Tibial nerve (tissue), 4 donors: ENCODE data around the gene HEXIM2.

Experiments
- CTCF ChIP-seq, 5 experiments: fragments of 200-600 bp in 3 of 5; fragments of 450-650 bp in 2 of 5; sonication (generic) in 3 of 5; IDR thresholded peaks; one replicate each; pipeline ENCODE4 v1.5.1; 2016 to 2019; ENCODE audit warnings: antibody characterized with exemption in 5 of 5, mild to moderate bottlenecking in 3 of 5, moderate library complexity in 2 of 5
- EP300 ChIP-seq, 2 donors: sonication (generic); formaldehyde crosslinking; IDR thresholded peaks; one replicate each; pipeline ENCODE4 v1.6.1; 2017; ENCODE audit warnings: antibody characterized with exemption in 2 of 2, mild to moderate bottlenecking in 1 of 2
- POLR2A ChIP-seq, 2 donors: fragments of 450-650 bp; IDR thresholded peaks; one replicate each; pipeline ENCODE4 v1.6.1; 2017; ENCODE audit warnings: antibody characterized with exemption in 2 of 2, mild to moderate bottlenecking in 2 of 2, moderate library complexity in 2 of 2

GRCh38 chr17:45127548-45128300, 34.0 kb upstream of the HEXIM2 start:
- no peak for TF ChIP-seq EP300 (IDR thresholded peaks at IDR 0.05)
- TF ChIP-seq POLR2A (IDR thresholded peaks at IDR 0.05): no peak
- no peak for TF ChIP-seq CTCF (IDR thresholded peaks at IDR 0.05)
